SK-N-SH (cell line): ENCODE results near the gene AGO3.

Experiments used
- EZH2phosphoT487 ChIP-seq: fragments of 200-600 bp; sonication (generic); IDR thresholded peaks from 2 replicates; pipeline ENCODE4 v1.6.1; 2017; ENCODE audit warnings: low read depth, mixed run types, mild to moderate bottlenecking, antibody characterized with exemption, moderate library complexity, borderline replicate concordance
- MXI1 ChIP-seq: IDR thresholded peaks from 2 replicates; pipeline ENCODE4 v1.6.1; 2012; ENCODE audit warnings: mild to moderate bottlenecking, low read depth, low read length, improper control_type of control experiment
- REST ChIP-seq: IDR thresholded peaks from 2 replicates; pipeline ENCODE4 v1.6.1; 2012; ENCODE audit warnings: mild to moderate bottlenecking, low read depth, low read length, moderate library complexity

GRCh38 chr1:35884934-35885333 lies 46.0 kb upstream of the AGO3 start:
- TF ChIP-seq EZH2phosphoT487 (no peak), REST (no peak), MXI1 (no peak)
